ENCODE results near the gene CDH15. TPM values are rescaled to one million over a fixed set of nuclear protein-coding genes. Genes with fewer than 3 reads are reported as not detected.

CDH15 gene
- total and polyA plus RNA-seq, 9 of the 15 experiments (the other 6 are each of a cell fraction or from before 2014, with no cell fraction given): 0.07 to 0.18 TPM; not detected in 7

DNA sequence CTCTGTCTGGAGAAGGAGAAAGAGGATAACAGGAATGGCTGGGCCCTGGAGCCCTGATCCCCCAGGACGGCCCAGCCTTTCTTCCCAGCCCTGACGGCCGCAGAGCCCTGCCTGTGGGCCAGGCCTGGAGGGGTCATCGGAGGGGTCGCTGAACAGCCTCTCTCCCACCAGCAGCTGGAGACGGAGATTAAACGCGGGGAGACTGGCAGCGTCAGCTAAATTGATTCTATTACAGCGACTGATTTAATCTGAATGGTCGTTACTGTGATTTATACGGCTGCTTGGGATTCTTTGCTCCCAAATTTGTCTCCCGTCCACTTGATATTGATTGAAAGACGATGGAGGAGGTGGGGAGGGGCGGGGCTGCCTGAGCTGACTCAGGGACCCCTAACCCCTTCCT is 7.1 kb upstream of the CDH15 start:
- peaks cover 9 to 81% of the 10 kb centered on the region in 2 experiments for H3K4me1 ChIP-seq (replicated peaks in 1 of 2; ENCODE audit: control insufficient read depth in 2 of 2, insufficient read depth in 2 of 2, low read length in 2 of 2)
- no peaks in the 10 kb centered on the region for H3K79me2 ChIP-seq (ENCODE audit: control insufficient read depth, insufficient read depth, low read length)
- no peaks in the 10 kb centered on the region for H4K20me1 ChIP-seq (replicated peaks; ENCODE audit: control insufficient read depth, insufficient read depth, low read length)
- WGBS (ENCODE audit: insufficient coverage, low coverage, missing lambda C conversion rate): 8% methylated on average over 14 of the region's 15 CpGs
- FAIRE-seq (no peak), ATAC-seq (no peak), DNase-seq (ENCODE audit: extremely low read depth in 1 of 4, low spot score in 3 of 4) (peak in 3 of 4 experiments; percentile 38 to 51 (median 49))
- no peaks in the 10 kb centered on the region for H3K36me3 ChIP-seq (ENCODE audit: control insufficient read depth, insufficient read depth, low read length)
- peak overlapping the region in 1 of 2 experiments; percentile 50; a peak in 1 of 4 replicates for H3K9ac ChIP-seq (ENCODE audit: insufficient read depth in 1 of 2, low read depth in 2 of 2, low read length in 2 of 2)
- in situ Hi-C loops (cut with MboI): no loop called here
- no peaks in the 10 kb centered on the region for H3K27me3 ChIP-seq (ENCODE audit: control insufficient read depth in 2 of 2, insufficient read depth in 2 of 2, low read length in 2 of 2)
- no peak overlapping the region for H3K4me2 ChIP-seq (ENCODE audit: insufficient read depth, low read length)
- no TSS peak for BruUV-seq (replicated peaks)
- no peak overlapping the region for H2AFZ ChIP-seq (ENCODE audit: low read depth, low read length)
- POLR2A ChIA-PET: interaction anchor here (0.6 kb wide), 1 partner anchor 71 kb away, joined by 3 read pairs; the partner anchor contains the start of gene ACSF3
- H3K4me3 ChIP-seq: no peak overlapping the region
- no peaks in the 10 kb centered on the region for H3K9me3 ChIP-seq (replicated peaks; ENCODE audit: control insufficient read depth, insufficient read depth, low read depth, low read length)
- intact Hi-C loops (cut with micrococcal nuclease): loop anchor here (10.0 kb wide), 1 partner anchor 190 kb away; the partner anchor contains the start of gene CBFA2T3
- CTCF ChIA-PET (ENCODE audit: low intra/inter-chr PET ratio): interaction anchor here (1.5 kb wide), 1 partner anchor 427 kb away, joined by 3 read pairs; no protein-coding TSS in a partner anchor
- H3K27ac ChIP-seq (ENCODE audit: extremely low read depth, low read depth, low read length): no peak overlapping the region
- no peaks in the 10 kb centered on the region for H3K9me1 ChIP-seq (ENCODE audit: control insufficient read depth, insufficient read depth, low read length)
- peak; percentile 27; the same call in 1 of the 2 replicates for TF ChIP-seq EP300 (IDR thresholded peaks at IDR 0.05; ENCODE audit: low read length)
- no peak for TF ChIP-seq TEAD2 (tag; IDR thresholded peaks at IDR 0.05)
- TF ChIP-seq HDAC2 (IDR thresholded peaks at IDR 0.05): 0 out of 2 replicates have a peak, but pooled peaks have one; percentile 45
- peak; percentile 50; the same call in 1 of the 2 replicates for TF ChIP-seq GATA2 (CRISPR knock-in tag; IDR thresholded peaks at IDR 0.05)
- TF ChIP-seq NFIC (IDR thresholded peaks at IDR 0.05): peak; percentile 55
- peak; percentile 48; the same call in 1 of the 2 replicates for TF ChIP-seq KLF16 (IDR thresholded peaks at IDR 0.05)
- no peak for TF ChIP-seq PHB (CRISPR knock-in tag; IDR thresholded peaks at IDR 0.05)
- no peak for TF ChIP-seq ADNP (tag; IDR thresholded peaks at IDR 0.05)
- peak; percentile 47 for TF ChIP-seq ZBTB7A (IDR thresholded peaks at IDR 0.05; ENCODE audit: borderline replicate concordance, control insufficient read depth, low read depth, low read length)
- TF ChIP-seq, protein P1, sequence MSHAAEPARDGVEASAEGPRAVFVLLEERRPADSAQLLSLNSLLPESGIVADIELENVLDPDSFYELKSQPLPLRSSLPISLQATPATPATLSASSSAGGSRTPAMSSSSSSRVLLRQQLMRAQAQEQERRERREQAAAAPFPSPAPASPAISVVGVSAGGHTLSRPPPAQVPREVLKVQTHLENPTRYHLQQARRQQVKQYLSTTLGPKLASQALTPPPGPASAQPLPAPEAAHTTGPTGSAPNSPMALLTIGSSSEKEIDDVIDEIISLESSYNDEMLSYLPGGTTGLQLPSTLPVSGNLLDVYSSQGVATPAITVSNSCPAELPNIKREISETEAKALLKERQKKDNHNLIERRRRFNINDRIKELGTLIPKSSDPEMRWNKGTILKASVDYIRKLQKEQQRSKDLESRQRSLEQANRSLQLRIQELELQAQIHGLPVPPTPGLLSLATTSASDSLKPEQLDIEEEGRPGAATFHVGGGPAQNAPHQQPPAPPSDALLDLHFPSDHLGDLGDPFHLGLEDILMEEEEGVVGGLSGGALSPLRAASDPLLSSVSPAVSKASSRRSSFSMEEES (CRISPR knock-in tag; IDR thresholded peaks at IDR 0.05): no peak
- no peak for TF ChIP-seq RBM15 (IDR thresholded peaks at IDR 0.05; ENCODE audit: insufficient read depth, low read length)
- no peak for TF ChIP-seq TCF7 (IDR thresholded peaks at IDR 0.05; ENCODE audit: borderline replicate concordance)
- peak in 1 of 2 experiments; percentile 82; a peak in 2 of 4 replicates for TF ChIP-seq HDAC1 (IDR thresholded peaks at IDR 0.05)
- TF ChIP-seq CBFA2T2 (conservative IDR thresholded peaks at IDR 0.05): peak; percentile 85
- TF ChIP-seq FOSL1 (tag; conservative IDR thresholded peaks at IDR 0.05): no peak
- no peak for TF ChIP-seq JUN (IDR thresholded peaks at IDR 0.05; ENCODE audit: borderline replicate concordance, low read depth, low read length)
- TF ChIP-seq JUN (CRISPR knock-in tag; IDR thresholded peaks at IDR 0.05; ENCODE audit: borderline replicate concordance): no peak
- peak; percentile 74 for TF ChIP-seq TCF3 (CRISPR knock-in tag; IDR thresholded peaks at IDR 0.05)
- TF ChIP-seq KHSRP (IDR thresholded peaks at IDR 0.05): no peak
- no peak for TF ChIP-seq NEUROD1 (IDR thresholded peaks at IDR 0.05; ENCODE audit: borderline replicate concordance, low read depth, low read length, partially characterized antibody)
- TF ChIP-seq BDP1 (IDR thresholded peaks at IDR 0.05; ENCODE audit: insufficient read depth, insufficient read length): no peak
- TF ChIP-seq, protein P2, sequence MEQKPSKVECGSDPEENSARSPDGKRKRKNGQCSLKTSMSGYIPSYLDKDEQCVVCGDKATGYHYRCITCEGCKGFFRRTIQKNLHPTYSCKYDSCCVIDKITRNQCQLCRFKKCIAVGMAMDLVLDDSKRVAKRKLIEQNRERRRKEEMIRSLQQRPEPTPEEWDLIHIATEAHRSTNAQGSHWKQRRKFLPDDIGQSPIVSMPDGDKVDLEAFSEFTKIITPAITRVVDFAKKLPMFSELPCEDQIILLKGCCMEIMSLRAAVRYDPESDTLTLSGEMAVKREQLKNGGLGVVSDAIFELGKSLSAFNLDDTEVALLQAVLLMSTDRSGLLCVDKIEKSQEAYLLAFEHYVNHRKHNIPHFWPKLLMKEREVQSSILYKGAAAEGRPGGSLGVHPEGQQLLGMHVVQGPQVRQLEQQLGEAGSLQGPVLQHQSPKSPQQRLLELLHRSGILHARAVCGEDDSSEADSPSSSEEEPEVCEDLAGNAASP (IDR thresholded peaks at IDR 0.05): no peak
- 0 out of 2 replicates have a peak, but pooled peaks have one; percentile 40 for TF ChIP-seq STAT5A (IDR thresholded peaks at IDR 0.05; ENCODE audit: borderline replicate concordance, low read length)

Measured in K562 (cell line).